T-helper 2 cell (primary cell): ENCODE data around the gene GEMIN5.
"Not testable (repeated sequence)": the region's sequence is repeated elsewhere in the genome, so short reads cannot be mapped to it uniquely, and the experiment has no call there.

Source experiments
- DNase-seq, 5 experiments: peaks; one replicate each; pipeline versions ENCODE4 v3.0.0 to v3.0.0-alpha.2; 2012 to 2022
- total RNA-seq, 2 donors: gene quantifications; one replicate each; lab custom pipeline; 2026; lab: John Stamatoyannopoulos, UW

The GEMIN5 gene, protein sequence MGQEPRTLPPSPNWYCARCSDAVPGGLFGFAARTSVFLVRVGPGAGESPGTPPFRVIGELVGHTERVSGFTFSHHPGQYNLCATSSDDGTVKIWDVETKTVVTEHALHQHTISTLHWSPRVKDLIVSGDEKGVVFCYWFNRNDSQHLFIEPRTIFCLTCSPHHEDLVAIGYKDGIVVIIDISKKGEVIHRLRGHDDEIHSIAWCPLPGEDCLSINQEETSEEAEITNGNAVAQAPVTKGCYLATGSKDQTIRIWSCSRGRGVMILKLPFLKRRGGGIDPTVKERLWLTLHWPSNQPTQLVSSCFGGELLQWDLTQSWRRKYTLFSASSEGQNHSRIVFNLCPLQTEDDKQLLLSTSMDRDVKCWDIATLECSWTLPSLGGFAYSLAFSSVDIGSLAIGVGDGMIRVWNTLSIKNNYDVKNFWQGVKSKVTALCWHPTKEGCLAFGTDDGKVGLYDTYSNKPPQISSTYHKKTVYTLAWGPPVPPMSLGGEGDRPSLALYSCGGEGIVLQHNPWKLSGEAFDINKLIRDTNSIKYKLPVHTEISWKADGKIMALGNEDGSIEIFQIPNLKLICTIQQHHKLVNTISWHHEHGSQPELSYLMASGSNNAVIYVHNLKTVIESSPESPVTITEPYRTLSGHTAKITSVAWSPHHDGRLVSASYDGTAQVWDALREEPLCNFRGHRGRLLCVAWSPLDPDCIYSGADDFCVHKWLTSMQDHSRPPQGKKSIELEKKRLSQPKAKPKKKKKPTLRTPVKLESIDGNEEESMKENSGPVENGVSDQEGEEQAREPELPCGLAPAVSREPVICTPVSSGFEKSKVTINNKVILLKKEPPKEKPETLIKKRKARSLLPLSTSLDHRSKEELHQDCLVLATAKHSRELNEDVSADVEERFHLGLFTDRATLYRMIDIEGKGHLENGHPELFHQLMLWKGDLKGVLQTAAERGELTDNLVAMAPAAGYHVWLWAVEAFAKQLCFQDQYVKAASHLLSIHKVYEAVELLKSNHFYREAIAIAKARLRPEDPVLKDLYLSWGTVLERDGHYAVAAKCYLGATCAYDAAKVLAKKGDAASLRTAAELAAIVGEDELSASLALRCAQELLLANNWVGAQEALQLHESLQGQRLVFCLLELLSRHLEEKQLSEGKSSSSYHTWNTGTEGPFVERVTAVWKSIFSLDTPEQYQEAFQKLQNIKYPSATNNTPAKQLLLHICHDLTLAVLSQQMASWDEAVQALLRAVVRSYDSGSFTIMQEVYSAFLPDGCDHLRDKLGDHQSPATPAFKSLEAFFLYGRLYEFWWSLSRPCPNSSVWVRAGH (N-terminal part only)
- 14.3 to 25.9 reads per million in 2 donors for total RNA-seq

DNA sequence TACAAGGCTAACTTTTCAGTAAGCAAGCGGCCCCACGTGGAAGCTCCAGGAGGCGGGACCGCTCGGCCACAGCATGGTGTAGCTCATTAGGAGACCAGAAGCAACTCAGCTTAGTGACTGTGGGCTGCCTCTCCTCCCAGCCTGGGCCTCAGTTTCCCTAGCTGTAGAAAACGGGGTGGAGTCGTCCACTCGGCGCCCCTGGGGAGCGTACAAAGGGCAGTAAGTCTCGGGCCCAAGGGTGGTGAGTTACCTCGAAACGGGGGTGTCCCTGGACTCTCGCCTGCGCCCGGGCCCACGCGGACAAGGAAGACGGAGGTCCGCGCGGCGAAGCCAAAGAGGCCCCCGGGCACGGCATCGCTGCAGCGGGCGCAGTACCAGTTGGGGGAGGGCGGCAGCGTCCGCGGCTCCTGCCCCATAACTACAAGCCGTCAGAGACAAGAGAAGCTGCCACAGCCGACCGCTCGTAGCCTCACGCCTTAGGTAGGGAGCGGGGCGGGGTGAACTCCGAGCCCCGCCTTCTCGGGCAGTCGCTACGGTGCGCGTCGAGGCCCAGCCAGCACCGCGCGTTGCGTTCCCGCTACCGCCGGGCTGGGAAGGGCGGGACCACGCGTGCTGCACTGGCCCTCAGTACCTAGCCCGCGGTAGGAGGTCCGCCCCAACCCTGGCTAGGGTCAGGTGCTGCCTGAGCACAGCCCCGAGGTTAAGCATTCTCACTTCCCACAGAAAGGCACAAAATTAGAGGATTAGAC lies at the start of gene GEMIN5:
TSS of gene GEMIN5 (minus strand) at position 494 of the 749 bp plus-strand sequence. CDS start at position 416, 78 bp downstream.
- DNase-seq, result peak; percentile 63 to 91 (median 75)

DNA sequence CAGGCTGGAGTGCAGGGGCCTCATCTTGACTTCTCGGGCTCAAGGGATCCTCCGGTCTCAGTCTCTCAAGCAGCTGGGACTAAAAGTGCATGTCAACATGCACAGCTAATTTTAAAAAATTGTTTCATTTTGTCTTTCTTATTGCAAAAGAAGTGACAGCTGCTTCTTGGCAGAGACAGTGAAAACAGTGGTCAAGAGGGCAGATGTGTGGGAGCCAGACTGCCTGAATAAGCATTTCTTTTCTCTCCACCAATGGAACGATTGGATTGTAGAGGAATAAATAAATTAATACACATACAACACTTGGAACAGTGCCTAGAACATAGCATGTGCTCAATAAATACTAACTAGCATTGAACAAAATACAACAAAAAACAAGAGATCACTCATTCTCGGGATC lies 48.1 kb upstream of the GEMIN5 start:
- DNase-seq, result no peak

GRCh38 chr5:154984946-154985516 lies 47.0 kb upstream of the GEMIN5 start:
- DNase-seq, result no peak

- not testable (repeated sequence) for DNase-seq
Measured at GRCh38 chr5:154978294-154978693, 40.3 kb upstream of the GEMIN5 start.

GRCh38 chr5:154977409-154977808 lies 39.4 kb upstream of the GEMIN5 start:
- peak in 1 of 5 experiments; percentile 18 for DNase-seq

- not testable (repeated sequence) for DNase-seq
Measured at GRCh38 chr5:154976082-154976481, 38.1 kb upstream of the GEMIN5 start.

DNA sequence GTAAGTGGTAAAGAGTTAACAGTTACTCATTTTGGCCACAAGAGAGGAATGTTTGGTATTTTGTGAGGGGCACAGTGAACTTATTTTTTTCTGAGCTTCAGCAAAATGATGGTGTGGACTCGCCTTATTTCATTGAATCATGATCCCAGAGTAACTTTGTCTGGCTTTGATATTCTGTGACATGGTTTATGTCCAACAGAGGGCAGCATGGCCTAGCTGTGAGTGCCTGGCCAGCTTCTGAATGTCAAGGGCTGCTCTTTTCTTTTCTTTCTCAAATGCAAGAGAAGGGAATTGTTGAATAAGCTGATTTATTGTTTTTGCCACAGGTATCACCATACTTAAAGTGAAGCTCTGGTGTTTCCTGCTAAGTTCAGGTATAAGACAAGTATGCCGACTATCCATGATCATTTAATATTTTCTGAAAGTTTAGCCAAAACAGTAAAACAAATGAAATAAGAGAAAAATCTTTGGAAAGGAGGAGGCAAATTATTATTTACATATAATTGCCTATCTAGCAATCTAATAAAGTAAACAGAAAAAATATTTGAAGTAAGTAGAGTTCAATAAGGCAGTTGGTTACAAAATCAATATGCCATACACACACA lies 34.6 kb upstream of the GEMIN5 start:
- DNase-seq, result peak in 1 of 5 experiments; percentile 20

DNA sequence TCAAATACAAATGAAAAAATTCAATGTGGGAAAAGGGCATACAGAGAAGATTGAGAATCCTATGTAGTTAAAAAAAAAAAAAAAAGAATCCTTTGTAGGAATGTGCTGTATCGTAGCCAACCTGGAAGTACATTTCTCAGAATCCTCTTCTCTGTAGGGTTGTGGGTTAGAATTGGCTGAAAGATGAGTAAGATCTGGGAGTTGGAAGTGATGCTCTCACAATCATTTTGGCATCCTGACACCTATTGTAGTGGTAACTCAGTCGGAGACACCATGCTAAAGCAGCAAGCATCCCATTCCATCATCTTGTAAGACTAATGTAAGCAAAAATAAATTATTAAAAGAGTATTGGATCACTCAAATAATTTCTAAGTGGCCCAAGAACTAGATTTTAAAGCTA lies 33.5 kb upstream of the GEMIN5 start:
- no peak for DNase-seq

DNA sequence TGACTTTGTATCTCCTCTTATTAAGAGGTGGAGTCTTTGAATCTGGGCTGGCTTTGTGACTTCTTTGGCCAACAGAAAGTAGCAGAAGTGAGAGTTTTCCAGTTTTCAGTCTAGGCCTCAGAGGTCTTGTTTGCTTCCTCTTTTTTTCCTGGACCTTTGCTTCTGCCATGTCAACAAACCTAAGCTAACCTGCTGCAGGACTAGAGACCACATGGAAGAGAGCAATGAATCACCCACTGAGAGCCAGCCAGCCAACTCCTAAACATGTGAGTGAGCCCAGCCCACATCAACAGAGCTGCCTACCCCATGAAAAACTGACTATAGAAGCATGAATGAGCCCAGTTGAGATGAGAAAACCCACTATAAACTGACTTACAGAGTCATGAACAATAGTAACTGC lies 32.7 kb upstream of the GEMIN5 start:
- no peak for DNase-seq

- no peak for DNase-seq
Measured at GRCh38 chr5:154968953-154969352, 30.9 kb upstream of the GEMIN5 start.

DNA sequence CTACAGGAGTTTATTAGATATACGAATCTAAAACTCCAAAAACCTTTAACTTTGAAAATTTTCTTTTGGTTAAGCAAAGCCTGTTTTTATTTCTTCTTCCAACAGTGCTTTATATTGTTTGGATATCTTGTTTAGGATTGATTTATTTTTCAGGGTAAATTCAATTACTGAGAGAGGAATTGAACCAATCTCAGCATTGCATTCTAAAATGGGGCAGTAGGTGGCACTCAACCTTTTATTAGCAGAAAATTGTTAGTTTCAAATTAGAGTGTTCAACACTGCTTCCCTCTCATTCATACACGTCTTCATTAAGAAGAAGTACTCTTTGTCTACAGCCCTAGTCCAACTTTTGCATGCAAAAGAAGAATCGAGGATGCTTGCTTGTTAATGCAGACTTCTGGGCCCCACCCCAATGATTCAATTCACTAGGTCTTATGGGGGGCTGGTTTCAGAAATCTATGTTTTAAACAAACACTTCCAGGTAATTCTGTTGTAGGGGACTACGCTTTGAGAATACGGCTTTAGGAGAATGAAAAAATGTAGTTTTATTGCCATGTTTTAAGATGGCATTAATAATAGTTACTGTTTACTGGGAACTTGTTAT lies 29.5 kb upstream of the GEMIN5 start:
- peak in 1 of 5 experiments; percentile 3 for DNase-seq

GRCh38 chr5:154966874-154967273 lies 28.9 kb upstream of the GEMIN5 start:
- no peak for DNase-seq

DNA sequence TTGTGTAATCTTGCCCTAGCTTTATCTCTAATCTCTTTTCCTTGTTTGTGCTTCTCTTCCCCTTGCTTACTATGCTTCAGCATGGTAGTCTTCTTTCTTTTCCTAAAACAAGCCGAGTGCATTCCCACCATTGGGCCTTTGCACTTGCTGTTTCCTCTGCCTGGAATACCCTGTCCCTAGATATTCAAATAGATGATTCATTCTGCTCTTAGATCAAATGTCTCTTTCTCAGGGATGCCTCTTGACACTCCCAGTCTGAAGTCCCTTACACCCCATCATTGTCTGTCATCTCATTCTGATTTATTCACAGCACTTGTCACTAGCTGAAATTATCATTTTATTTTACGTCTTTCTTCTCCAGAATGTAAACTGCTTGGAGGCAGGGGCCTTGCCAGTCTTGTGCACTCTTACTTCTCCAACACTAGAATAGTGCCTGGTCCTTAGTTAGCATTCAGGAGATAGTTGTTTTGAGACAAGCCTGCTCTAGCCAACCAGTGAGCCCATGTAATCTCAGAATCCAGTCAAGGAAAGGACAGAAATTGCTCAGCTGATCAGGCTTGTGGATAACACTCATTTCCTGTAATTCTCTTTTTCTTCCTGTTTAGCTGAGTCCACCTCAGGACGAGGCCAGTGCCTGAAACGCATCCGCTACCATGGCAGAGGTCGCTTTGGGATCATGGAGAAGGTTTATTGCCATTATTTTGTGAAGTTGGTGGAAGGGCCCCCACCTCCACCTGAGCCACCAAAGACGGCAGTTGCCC lies 28.2 kb upstream of the GEMIN5 start:
- no peak for DNase-seq

DNA sequence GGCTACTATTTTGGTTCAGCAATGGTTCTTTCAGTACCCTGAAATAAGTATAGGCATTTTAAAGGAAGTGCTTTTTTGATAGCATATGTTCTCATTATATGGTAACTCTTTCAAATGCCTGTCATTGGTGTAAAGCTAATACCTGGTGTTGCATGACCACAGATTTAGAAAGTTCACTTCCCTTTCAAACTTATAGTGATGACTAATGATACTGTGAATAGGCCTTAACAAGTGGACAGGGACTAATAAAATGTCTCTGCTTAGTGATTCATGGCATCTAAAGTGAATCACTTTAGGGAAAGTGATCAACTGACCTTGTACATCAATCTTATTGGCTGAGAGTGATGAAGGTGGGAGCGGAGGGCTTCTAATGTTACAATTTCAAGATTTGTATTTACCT lies 24.5 kb upstream of the GEMIN5 start:
- no peak for DNase-seq

GRCh38 chr5:154956712-154957111 lies 18.7 kb upstream of the GEMIN5 start:
- no peak for DNase-seq

DNA sequence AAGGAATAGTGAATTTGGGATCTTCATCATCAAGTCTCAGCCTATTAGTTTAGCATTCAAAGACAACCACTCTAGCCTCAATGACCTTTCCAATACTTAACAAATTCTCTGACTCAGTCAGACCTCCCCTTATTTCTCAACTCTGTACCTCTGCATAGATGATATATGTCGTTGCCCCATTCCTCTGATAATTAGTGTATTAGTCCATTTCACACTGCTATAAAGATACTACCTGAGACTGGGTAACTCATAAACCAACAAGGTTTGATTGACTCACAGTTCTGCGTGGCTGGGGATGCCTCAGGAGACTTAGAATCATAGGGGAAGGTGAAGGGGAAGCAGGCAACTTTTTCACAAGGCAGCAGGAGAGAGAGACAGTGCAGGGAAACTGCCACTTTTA lies 11.8 kb upstream of the GEMIN5 start:
- no peak for DNase-seq

GRCh38 chr5:154948313-154948712 lies 10.3 kb upstream of the GEMIN5 start:
- no peak for DNase-seq

- DNase-seq, result no peak
Measured at GRCh38 chr5:154947778-154948177, 9.8 kb upstream of the GEMIN5 start.

GRCh38 chr5:154945695-154946301 lies 7.8 kb upstream of the GEMIN5 start:
- peak in 1 of 5 experiments; percentile 21 for DNase-seq
